Stimulated activated CD8-positive, alpha-beta memory T cell treated with anti-CD3 and anti-CD28 coated beads, Interleukin-2, amount 100 ng/mL, for 1 hour (primary cell): ENCODE data around the gene SAMD8.
A peak's percentile ranks its signal among the peaks of the same experiment; 100 is the strongest.

Experiments used
- DNase-seq, 2 donors: peaks; one replicate each; pipeline ENCODE4 v3.0.0-alpha.2; 2020; ENCODE audit warnings: low read depth in 2 of 2

The SAMD8 gene

GRCh38 chr10:75084834-75085384, 26.5 kb upstream of the SAMD8 start:
- DNase-seq = no peak

- no peak for DNase-seq
Measured at GRCh38 chr10:75086278-75086934, 25.1 kb upstream of the SAMD8 start.

DNA sequence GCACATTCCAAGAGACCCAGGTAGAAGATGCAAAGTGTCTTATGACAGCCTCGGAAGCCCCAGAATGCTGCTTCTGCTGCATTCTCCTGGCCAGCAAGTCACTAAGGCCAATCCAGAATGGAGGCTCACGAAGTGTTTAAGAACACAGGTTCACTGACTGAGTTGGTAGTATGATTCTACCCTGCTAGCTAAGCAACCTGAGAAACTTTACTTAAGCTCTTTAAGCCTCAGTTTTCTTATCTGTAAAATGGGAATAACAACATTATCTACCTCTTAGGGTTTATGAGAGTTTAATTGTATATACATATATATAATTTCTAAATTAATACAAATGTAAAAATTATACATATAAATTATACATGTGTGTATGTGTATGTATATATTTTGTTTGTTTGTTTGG, 22.8 kb upstream of the SAMD8 start:
- no peak for DNase-seq

GRCh38 chr10:75089634-75090033, 21.8 kb upstream of the SAMD8 start:
- no peak for DNase-seq

- no peak for DNase-seq
Measured at GRCh38 chr10:75091146-75091545, 20.3 kb upstream of the SAMD8 start.

DNA sequence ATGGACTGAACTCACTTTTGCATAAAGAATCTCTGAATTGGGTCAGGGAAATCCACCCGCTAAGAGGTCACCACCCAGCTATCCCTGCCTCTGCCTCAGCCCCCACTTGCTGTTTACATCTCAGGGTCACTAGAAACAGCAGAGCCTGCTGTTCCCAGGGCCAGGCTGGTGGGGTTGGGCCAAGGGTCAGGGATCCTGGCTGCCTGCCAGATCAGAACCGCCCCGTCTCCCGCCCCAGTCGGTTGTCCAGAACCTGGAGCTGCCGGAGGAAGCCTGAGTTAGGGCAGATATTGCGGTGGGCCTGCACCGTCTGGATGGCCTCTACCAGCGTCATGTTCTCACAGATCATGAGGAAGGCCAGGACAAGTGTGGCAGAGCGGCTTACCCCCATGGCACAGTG, 17.0 kb upstream of the SAMD8 start:
- no peak for DNase-seq

GRCh38 chr10:75095631-75096030, 15.8 kb upstream of the SAMD8 start:
- DNase-seq = no peak

- no peak for DNase-seq
Measured at GRCh38 chr10:75096749-75097148, 14.7 kb upstream of the SAMD8 start.

- DNase-seq = no peak
Measured at GRCh38 chr10:75097666-75098285, 13.7 kb upstream of the SAMD8 start.

DNA sequence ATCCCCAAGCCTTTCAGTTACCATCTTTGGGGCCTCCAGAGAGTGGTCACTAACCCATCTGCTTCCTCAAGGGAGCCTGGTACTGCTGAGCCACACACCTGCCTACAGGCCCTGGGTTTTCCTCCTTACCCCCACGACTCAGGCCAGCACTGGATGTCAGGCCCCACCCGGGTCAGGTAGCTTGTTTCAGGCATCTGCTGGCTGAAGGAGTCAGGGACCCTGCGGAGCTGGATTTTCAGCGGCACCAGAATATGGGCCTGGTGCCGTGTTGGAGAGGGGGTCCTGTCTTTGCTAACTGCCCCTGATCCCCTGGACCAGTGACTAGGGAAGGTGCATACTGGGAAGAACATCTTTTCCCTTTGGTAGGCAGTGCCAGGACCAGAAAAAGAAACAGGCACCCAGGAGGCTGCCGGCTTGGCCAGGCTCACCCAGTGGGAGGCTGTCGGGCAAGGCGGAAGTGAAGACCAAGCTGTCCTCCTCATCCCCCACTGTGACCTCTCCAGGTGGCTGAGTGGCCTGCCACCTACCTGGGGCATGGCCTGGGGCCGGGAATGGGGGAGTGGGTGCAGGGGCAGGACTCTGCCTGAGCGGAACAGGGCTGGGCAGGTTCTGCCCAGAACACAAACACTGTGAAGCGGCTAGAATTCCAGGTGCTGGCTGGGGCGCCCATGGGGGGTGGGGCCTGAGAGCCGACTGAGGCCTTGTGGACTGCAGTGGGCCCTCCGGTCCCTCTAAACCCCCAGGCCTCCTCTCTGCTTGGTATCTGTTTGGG, 12.4 kb upstream of the SAMD8 start:
- no peak for DNase-seq

- DNase-seq = peak; percentile 62 to 67
Measured at GRCh38 chr10:75099952-75100763, 11.3 kb upstream of the SAMD8 start.

- DNase-seq = no peak
Measured at GRCh38 chr10:75100764-75101291, 10.6 kb upstream of the SAMD8 start.

- no peak for DNase-seq
Measured at GRCh38 chr10:75101416-75102251, 9.8 kb upstream of the SAMD8 start.

DNA sequence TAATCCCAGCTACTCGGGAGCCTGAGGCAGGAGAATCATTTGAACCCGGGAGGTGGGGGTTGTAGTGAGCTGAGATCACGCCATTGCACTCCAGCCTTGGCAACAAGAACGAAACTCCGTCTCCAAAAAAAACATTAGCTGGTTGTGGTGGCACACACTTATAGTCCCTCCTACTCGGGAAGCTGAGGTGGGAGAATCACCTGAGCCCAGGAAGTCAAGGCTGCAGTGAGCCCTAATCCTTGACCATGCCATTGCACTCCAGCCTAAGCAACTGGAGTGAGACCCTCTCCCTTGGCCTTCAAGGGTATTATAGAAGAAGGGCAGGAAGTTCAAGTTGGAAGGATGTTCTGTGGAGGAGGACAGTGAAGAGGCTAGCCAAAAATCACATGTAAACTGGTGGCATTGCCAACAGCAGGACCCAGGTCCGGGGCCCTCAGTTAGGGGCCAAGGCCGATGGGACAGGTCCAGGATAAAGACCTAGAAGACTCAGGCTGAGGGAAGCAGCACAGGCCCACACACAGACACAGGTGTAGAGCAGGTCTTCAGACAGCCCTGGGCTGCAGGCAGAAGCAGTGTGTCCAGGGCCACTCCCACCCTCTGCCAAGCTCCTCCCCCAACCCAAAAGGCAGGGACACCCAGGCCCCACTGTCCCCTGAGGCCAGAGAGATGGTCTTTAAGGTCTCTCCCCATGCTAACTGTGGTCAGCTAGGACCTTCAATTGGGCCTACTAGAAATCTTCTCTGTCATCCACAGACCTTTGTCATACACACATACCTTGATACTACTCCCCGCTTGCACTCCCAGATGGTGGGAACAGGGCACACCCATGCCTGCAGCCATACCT, 8.4 kb upstream of the SAMD8 start:
- no peak for DNase-seq

DNA sequence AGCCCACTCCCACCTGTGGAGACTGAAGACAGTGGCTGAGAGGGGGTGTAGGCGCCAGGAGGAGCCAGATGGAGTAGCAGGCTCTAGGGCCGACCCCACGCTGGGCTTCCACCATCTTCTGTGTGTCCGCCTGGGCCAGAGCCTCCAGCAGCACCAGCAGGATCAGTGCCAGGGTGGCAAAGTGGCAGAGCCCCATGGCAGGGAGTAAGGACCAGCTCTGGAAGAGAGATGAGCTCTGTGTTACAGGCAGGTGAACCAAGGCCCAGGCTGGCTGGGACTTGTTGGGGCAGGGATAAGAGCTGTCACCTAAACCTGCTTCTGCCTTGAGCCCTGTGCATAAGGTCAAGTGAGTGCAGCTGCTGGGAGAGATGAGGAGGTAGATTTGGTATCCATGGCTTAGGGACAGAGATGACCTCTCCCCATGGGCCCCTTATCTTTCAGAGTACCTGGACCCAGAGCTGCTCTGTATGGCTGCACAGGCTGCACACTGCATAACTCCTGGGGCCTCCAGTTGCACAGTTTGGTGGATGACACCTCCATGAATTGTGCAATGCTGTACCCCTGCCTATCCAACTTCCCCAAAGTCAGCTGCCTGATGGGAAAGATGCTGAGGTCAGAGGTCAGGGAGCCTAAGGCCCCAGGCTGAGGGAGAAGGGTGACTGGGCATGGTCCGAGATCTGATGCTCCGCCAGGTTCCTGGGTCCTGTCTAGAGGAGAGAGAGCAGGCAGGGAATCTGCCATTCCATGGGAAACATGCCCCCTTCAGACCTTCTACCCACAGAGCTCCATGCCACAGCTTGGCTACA, 7.4 kb upstream of the SAMD8 start:
- no peak for DNase-seq

DNA sequence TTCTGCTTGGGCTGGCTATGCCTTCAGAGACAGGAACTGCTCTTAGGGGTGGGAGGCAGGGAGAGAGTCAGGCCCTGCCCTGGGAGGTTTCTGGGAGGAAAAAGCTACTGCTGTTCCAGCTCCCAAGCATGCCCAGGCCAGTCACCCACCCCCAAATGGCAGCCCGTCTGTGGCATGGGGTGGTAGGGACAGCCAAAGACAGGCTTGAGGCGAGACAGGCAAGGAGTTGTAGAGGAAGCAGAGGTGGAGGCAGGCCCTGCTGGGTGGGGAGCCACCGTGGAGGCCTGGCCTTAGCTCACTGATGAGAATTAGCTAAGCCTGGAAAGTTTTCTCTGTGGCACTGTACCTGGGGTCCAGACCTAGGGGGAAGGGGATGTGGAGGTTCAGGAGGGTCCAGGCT, 6.6 kb upstream of the SAMD8 start:
- no peak for DNase-seq

GRCh38 chr10:75105576-75106197, 5.8 kb upstream of the SAMD8 start:
- no peak for DNase-seq

- DNase-seq = no peak
Measured at GRCh38 chr10:75106242-75106641, 5.2 kb upstream of the SAMD8 start.
